ENCODE measurements around the gene PINLYP. TPM values are rescaled to one million over a fixed set of nuclear protein-coding genes. Genes with fewer than 3 reads are reported as not detected.

Gene PINLYP
- total and polyA plus RNA-seq, 9 of the 15 experiments (the other 6 are each of a cell fraction or from before 2014, with no cell fraction given), result 1.00 to 6.7 (median 2.2) TPM

DNA sequence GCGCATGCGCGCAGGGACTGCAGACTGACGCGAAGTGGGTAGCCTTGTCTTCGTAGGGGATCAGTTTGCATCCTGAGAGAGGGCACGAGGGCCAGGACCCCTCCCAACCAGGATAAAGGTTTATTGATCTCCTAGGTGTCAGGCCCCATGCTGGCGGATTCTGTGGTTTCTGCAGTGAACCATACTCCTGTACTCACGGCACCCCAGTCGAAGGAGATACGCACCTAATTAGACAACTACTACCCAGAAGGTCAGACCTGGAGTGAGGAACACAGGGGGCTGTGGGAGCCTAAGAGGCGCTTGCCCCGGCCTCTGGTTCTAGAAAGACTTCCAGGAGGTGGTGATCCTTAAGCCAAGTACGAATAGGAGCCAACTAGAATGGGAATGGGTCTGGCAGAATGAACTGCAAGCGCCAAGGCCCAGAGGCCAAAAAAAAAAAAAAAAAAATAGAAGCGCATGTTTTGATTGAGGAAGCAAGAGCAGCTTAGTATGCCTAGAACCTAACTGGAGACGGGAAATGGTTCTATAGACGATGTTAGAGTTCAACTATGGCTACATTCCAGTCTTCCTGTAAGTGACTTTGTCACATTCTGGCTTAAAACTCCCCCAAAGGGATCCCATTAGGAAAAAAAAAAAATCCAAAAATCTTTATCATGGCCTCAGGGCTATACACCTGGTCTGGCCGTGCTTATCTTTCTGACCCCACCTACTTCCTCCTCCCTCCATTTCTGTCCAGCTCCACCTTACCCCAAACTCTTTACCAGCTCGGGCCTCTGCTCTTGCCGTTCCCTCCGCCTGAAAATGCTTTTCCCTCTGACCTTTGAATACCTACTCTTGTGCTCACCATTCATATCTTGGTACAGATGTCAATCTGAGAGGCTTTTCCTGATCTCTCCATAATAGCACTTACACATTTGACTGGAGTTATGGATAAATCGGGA lies 44.7 kb downstream of the PINLYP start (continued):
- TF ChIP-seq, protein P1, sequence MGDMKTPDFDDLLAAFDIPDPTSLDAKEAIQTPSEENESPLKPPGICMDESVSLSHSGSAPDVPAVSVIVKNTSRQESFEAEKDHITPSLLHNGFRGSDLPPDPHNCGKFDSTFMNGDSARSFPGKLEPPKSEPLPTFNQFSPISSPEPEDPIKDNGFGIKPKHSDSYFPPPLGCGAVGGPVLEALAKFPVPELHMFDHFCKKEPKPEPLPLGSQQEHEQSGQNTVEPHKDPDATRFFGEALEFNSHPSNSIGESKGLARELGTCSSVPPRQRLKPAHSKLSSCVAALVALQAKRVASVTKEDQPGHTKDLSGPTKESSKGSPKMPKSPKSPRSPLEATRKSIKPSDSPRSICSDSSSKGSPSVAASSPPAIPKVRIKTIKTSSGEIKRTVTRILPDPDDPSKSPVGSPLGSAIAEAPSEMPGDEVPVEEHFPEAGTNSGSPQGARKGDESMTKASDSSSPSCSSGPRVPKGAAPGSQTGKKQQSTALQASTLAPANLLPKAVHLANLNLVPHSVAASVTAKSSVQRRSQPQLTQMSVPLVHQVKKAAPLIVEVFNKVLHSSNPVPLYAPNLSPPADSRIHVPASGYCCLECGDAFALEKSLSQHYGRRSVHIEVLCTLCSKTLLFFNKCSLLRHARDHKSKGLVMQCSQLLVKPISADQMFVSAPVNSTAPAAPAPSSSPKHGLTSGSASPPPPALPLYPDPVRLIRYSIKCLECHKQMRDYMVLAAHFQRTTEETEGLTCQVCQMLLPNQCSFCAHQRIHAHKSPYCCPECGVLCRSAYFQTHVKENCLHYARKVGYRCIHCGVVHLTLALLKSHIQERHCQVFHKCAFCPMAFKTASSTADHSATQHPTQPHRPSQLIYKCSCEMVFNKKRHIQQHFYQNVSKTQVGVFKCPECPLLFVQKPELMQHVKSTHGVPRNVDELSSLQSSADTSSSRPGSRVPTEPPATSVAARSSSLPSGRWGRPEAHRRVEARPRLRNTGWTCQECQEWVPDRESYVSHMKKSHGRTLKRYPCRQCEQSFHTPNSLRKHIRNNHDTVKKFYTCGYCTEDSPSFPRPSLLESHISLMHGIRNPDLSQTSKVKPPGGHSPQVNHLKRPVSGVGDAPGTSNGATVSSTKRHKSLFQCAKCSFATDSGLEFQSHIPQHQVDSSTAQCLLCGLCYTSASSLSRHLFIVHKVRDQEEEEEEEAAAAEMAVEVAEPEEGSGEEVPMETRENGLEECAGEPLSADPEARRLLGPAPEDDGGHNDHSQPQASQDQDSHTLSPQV (IDR thresholded peaks at IDR 0.05), result 0 out of 2 replicates have a peak, but pooled peaks have one; percentile 10
- TF ChIP-seq, protein P2, sequence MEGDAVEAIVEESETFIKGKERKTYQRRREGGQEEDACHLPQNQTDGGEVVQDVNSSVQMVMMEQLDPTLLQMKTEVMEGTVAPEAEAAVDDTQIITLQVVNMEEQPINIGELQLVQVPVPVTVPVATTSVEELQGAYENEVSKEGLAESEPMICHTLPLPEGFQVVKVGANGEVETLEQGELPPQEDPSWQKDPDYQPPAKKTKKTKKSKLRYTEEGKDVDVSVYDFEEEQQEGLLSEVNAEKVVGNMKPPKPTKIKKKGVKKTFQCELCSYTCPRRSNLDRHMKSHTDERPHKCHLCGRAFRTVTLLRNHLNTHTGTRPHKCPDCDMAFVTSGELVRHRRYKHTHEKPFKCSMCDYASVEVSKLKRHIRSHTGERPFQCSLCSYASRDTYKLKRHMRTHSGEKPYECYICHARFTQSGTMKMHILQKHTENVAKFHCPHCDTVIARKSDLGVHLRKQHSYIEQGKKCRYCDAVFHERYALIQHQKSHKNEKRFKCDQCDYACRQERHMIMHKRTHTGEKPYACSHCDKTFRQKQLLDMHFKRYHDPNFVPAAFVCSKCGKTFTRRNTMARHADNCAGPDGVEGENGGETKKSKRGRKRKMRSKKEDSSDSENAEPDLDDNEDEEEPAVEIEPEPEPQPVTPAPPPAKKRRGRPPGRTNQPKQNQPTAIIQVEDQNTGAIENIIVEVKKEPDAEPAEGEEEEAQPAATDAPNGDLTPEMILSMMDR (IDR thresholded peaks at IDR 0.05 in 2 of 3, conservative IDR thresholded peaks at IDR 0.05 in 1 of 3; ENCODE audit: insufficient read depth in 2 of 3, low read depth in 1 of 3, low read length in 3 of 3), result no peak
- no peak for TF ChIP-seq ZBTB8A (IDR thresholded peaks at IDR 0.05; ENCODE audit: partially characterized antibody)
- TF ChIP-seq STAT5B (CRISPR knock-in tag; IDR thresholded peaks at IDR 0.05), result no peak
- peak; percentile 33; the same call in 1 of the 2 replicates for TF ChIP-seq CXXC5 (CRISPR knock-in tag; IDR thresholded peaks at IDR 0.05)
- TF ChIP-seq SMAD2 (IDR thresholded peaks at IDR 0.05; ENCODE audit: low read depth, low read length), result no peak
- no peak for TF ChIP-seq POLR2AphosphoS5 (IDR thresholded peaks at IDR 0.05; ENCODE audit: control insufficient read depth, insufficient read depth, low read depth, low read length)
- TF ChIP-seq TAL1 (IDR thresholded peaks at IDR 0.05), result peak; percentile 74
- no peak for TF ChIP-seq ADNP (tag; IDR thresholded peaks at IDR 0.05)
- no peak for TF ChIP-seq MAFK (IDR thresholded peaks at IDR 0.05; ENCODE audit: low read length)
- peak; percentile 73 for TF ChIP-seq SMARCE1 (IDR thresholded peaks at IDR 0.05)
- no peak; the same call in 1 of the 2 replicates for TF ChIP-seq CREB1 (IDR thresholded peaks at IDR 0.05)
- no peak for TF ChIP-seq CREB1 (CRISPR knock-in tag; IDR thresholded peaks at IDR 0.05)
- no peak for TF ChIP-seq ETV1 (tag; conservative IDR thresholded peaks at IDR 0.05; ENCODE audit: low read depth)
- TF ChIP-seq PYGO2 (tag; IDR thresholded peaks at IDR 0.05), result no peak
- no peak for TF ChIP-seq ESRRB (CRISPR knock-in tag; IDR thresholded peaks at IDR 0.05; ENCODE audit: borderline replicate concordance)
- no peak for TF ChIP-seq NEUROD1 (IDR thresholded peaks at IDR 0.05; ENCODE audit: borderline replicate concordance, low read depth, low read length, partially characterized antibody)
- no peak for TF ChIP-seq ZNF174 (CRISPR knock-in tag; IDR thresholded peaks at IDR 0.05)

Measured in K562 (cell line).